WTC11 (cell line): ENCODE results near the gene TACR2. TPM values are rescaled to one million over a fixed set of nuclear protein-coding genes. Genes with fewer than 3 reads are reported as not detected.

Experiments
- ATAC-seq: fragments of 200-7000 bp; cut with Tn5 transposase; 2 replicates; pipeline ENCODE4 v1.10.0; 2021; ENCODE audit warnings: mild to moderate bottlenecking, moderate library complexity
- CTCF ChIA-PET: fragments of 300-600 bp; sonication (Branson Sonifier 250); formaldehyde crosslinking; loops from one replicate; lab custom pipeline; 2021; ENCODE audit warnings: antibody characterized with exemption; lab: Charles Lee
- POLR2A ChIA-PET: fragments of 350-600 bp; sonication (Branson Sonifier 250); formaldehyde crosslinking; loops from one replicate; lab custom pipeline; 2021; ENCODE audit warnings: antibody characterized with exemption; lab: Charles Lee
- DNase-seq: peaks from one replicate; pipeline ENCODE4 v3.0.0; 2021; ENCODE audit warnings: low spot score
- H3K27ac Mint-ChIP-seq: 2 replicates; pipeline ENCODE4 v1.8.0; 2021; ENCODE audit warnings: mixed read lengths
- H3K27me3 Mint-ChIP-seq: 2 replicates; pipeline ENCODE4 v1.8.0; 2021; ENCODE audit warnings: low read depth, mild to moderate bottlenecking, moderate library complexity, mixed read lengths
- H3K36me3 Mint-ChIP-seq: 2 replicates; pipeline ENCODE4 v1.8.0; 2021; ENCODE audit warnings: mixed read lengths
- H3K4me1 Mint-ChIP-seq: 2 replicates; pipeline ENCODE4 v1.8.0; 2022; ENCODE audit warnings: mixed read lengths
- H3K4me3 Mint-ChIP-seq: 2 replicates; pipeline ENCODE4 v1.8.0; 2021; ENCODE audit warnings: mild to moderate bottlenecking, moderate library complexity, mixed read lengths
- H3K9me3 Mint-ChIP-seq: 2 replicates; pipeline ENCODE4 v1.8.0; 2021; ENCODE audit warnings: mixed read lengths
- ARID4B ChIP-seq: sonication (generic); formaldehyde crosslinking; IDR thresholded peaks from 2 replicates; pipeline ENCODE4 v1.8.0; 2023; ENCODE audit warnings: missing genetic modification reagents, mild to moderate bottlenecking, borderline replicate concordance
- ATF1 ChIP-seq: sonication (generic); formaldehyde crosslinking; IDR thresholded peaks from 2 replicates; pipeline ENCODE4 v1.8.1; 2023; ENCODE audit warnings: mild to moderate bottlenecking, moderate library complexity, missing genetic modification reagents
- ATF6 ChIP-seq: sonication (generic); formaldehyde crosslinking; IDR thresholded peaks from 2 replicates; pipeline ENCODE4 v1.8.1; 2023; ENCODE audit warnings: mild to moderate bottlenecking, missing genetic modification reagents
- CBFB ChIP-seq: sonication (generic); formaldehyde crosslinking; IDR thresholded peaks from 2 replicates; pipeline ENCODE4 v1.8.1; 2022; ENCODE audit warnings: mild to moderate bottlenecking, low read depth, missing genetic modification reagents
- ELF4 ChIP-seq: sonication (generic); formaldehyde crosslinking; IDR thresholded peaks from 2 replicates; pipeline ENCODE4 v1.8.1; 2022; ENCODE audit warnings: low read depth, mild to moderate bottlenecking, moderate library complexity, missing genetic modification reagents
- ESRRA ChIP-seq: sonication (generic); formaldehyde crosslinking; IDR thresholded peaks from 2 replicates; pipeline ENCODE4 v1.8.1; 2022; ENCODE audit warnings: mild to moderate bottlenecking, missing genetic modification reagents, borderline replicate concordance
- FOXJ3 ChIP-seq: sonication (generic); formaldehyde crosslinking; IDR thresholded peaks from 2 replicates; pipeline ENCODE4 v1.9.0; 2021; ENCODE audit warnings: missing genetic modification reagents, mild to moderate bottlenecking, borderline replicate concordance
- GRHL2 ChIP-seq: fragments of 250-450 bp; sonication (Bioruptor Pico); IDR thresholded peaks from 2 replicates; pipeline ENCODE4 v1.8.0; 2022; ENCODE audit warnings: mild to moderate bottlenecking, moderate library complexity; ENCODE audit not compliant: insufficient replicate concordance, severe bottlenecking
- HMGA2 ChIP-seq: fragments of 250-450 bp; sonication (Bioruptor Pico); IDR thresholded peaks from 2 replicates; pipeline ENCODE4 v1.4.0; 2021; ENCODE audit warnings: mild to moderate bottlenecking, moderate library complexity
- JAZF1 ChIP-seq: fragments of 250-450 bp; sonication (Bioruptor Pico); IDR thresholded peaks from 2 replicates; pipeline ENCODE4 v1.9.0; 2021; ENCODE audit warnings: moderate library complexity, mild to moderate bottlenecking, inconsistent platforms
- NFATC4 ChIP-seq: fragments of 250-450 bp; sonication (Bioruptor Pico); IDR thresholded peaks from 2 replicates; pipeline ENCODE4 v1.9.0; 2021; ENCODE audit warnings: mild to moderate bottlenecking
- SMAD4 ChIP-seq: sonication (generic); formaldehyde crosslinking; IDR thresholded peaks from 2 replicates; pipeline ENCODE4 v1.8.0; 2022; ENCODE audit warnings: mild to moderate bottlenecking, missing genetic modification reagents
- SOX15 ChIP-seq: fragments of 250-450 bp; sonication (Bioruptor Pico); IDR thresholded peaks from 2 replicates; pipeline ENCODE4 v1.9.0; 2021; ENCODE audit warnings: mild to moderate bottlenecking
- SP1 ChIP-seq: sonication (generic); formaldehyde crosslinking; conservative IDR thresholded peaks from 2 replicates; pipeline ENCODE4 v1.8.1; 2022; ENCODE audit warnings: missing genetic modification reagents
- USF2 ChIP-seq: sonication (generic); formaldehyde crosslinking; IDR thresholded peaks from 2 replicates; pipeline ENCODE4 v1.8.1; 2023; ENCODE audit warnings: mild to moderate bottlenecking, missing genetic modification reagents, moderate library complexity
- ZMAT4 ChIP-seq: fragments of 250-450 bp; sonication (Bioruptor Pico); IDR thresholded peaks from 2 replicates; pipeline ENCODE4 v1.9.0; 2021; ENCODE audit warnings: mild to moderate bottlenecking
- ZNF317 ChIP-seq: sonication (generic); formaldehyde crosslinking; IDR thresholded peaks from 2 replicates; pipeline ENCODE4 v1.8.1; 2023; ENCODE audit warnings: low read depth, mild to moderate bottlenecking, moderate library complexity, missing genetic modification reagents, borderline replicate concordance
- ZNF416 ChIP-seq: fragments of 250-450 bp; sonication (Bioruptor Pico); IDR thresholded peaks from 2 replicates; pipeline ENCODE4 v1.9.0; 2021; ENCODE audit warnings: mild to moderate bottlenecking, inconsistent platforms
- ZNF671 ChIP-seq: fragments of 250-450 bp; sonication (Bioruptor Pico); IDR thresholded peaks from 2 replicates; pipeline ENCODE4 v1.8.0; 2021; ENCODE audit warnings: mild to moderate bottlenecking
- total RNA-seq: library from RNA; stranded (reverse); gene quantifications from 3 replicates; pipeline ENCODE4 v1.2.3, GENCODE V29; 2021

The TACR2 gene
- total RNA-seq, 1 experiment from 2014 or later, result 0.20 TPM

- TF ChIP-seq ARID4B (CRISPR knock-in tag) (no peak), FOXJ3 (CRISPR knock-in tag) (no peak), ESRRA (CRISPR knock-in tag) (no peak), HMGA2 (CRISPR knock-in tag) (no peak), USF2 (CRISPR knock-in tag) (no peak), ATF6 (CRISPR knock-in tag) (no peak), SOX15 (CRISPR knock-in tag) (no peak), SMAD4 (CRISPR knock-in tag) (no peak), ZNF317 (CRISPR knock-in tag) (no peak), ELF4 (no peak), ATF1 (CRISPR knock-in tag) (no peak)
These were observed 5.2 kb downstream of the TACR2 start (continued) for GRCh38 chr10:69411476-69411875.

GRCh38 chr10:69410487-69410886 is 6.2 kb downstream of the TACR2 start:
- POLR2A ChIA-PET, result no interaction called here

More at GRCh38 chr10:69410487-69410886, 6.2 kb downstream of the TACR2 start:
- CTCF ChIA-PET, result interaction anchor here (0.6 to 0.7 kb wide), 3 partner anchors 55 to 1825 kb away, joined by 3 to 5 read pairs (median 4); no protein-coding TSS in a partner anchor
- TF ChIP-seq NFATC4 (CRISPR knock-in tag) (no peak), ATF6 (CRISPR knock-in tag) (no peak), JAZF1 (CRISPR knock-in tag) (no peak), CBFB (no peak), ZNF671 (CRISPR knock-in tag) (no peak), GRHL2 (no peak), ELF4 (no peak), ZNF416 (CRISPR knock-in tag) (no peak), SP1 (CRISPR knock-in tag) (no peak), ZMAT4 (CRISPR knock-in tag) (no peak)
- no peaks in the 10 kb centered on the region for H3K36me3 Mint-ChIP-seq
- H3K27me3 Mint-ChIP-seq, result peaks cover 7% of the 10 kb centered on the region
- H3K4me3 Mint-ChIP-seq, result no peak overlapping the region
- no peaks in the 10 kb centered on the region for H3K9me3 Mint-ChIP-seq
- DNase-seq, result no peak
- H3K4me1 Mint-ChIP-seq, result peaks cover 32% of the 10 kb centered on the region
- no peak for ATAC-seq
- H3K27ac Mint-ChIP-seq, result no peak overlapping the region
